K562 (cell line): ENCODE measurements around the gene ADRM1. TPM values are rescaled to one million over a fixed set of nuclear protein-coding genes. Genes with fewer than 3 reads are reported as not detected.

ENCODE experiments used
- E2F3 ChIP-seq: fragments of 250-450 bp; sonication (Bioruptor Pico); IDR thresholded peaks from 2 replicates; pipeline ENCODE4 v1.4.0; 2020; ENCODE audit warnings: mild to moderate bottlenecking
- NEUROD1 ChIP-seq: fragments of 150-350 bp; IDR thresholded peaks from 2 replicates; pipeline ENCODE4 v1.6.1; 2014; ENCODE audit warnings: borderline replicate concordance, low read length, low read depth; ENCODE audit not compliant: partially characterized antibody
- PHF20 ChIP-seq: fragments of 450-650 bp; IDR thresholded peaks from 2 replicates; pipeline ENCODE4 v1.6.1; 2018; ENCODE audit not compliant: partially characterized antibody
- POLR2A ChIP-seq: fragments of 450-650 bp; conservative IDR thresholded peaks from 2 replicates; pipeline ENCODE4 v1.6.1; 2016
- POLR2AphosphoS5 ChIP-seq: IDR thresholded peaks from 2 replicates; pipeline ENCODE4 v1.6.1; 2011; ENCODE audit warnings: mild to moderate bottlenecking, low read depth, low read length, moderate library complexity; ENCODE audit not compliant: control insufficient read depth, insufficient read depth
- RBM22 ChIP-seq: fragments of 200-400 bp; formaldehyde crosslinking; IDR thresholded peaks from 2 replicates; pipeline ENCODE4 v1.6.1; 2018; ENCODE audit warnings: low read length, low read depth; ENCODE audit not compliant: poor library complexity, severe bottlenecking
- SIX5 ChIP-seq, 2 experiments: IDR thresholded peaks; 2 replicates each; pipeline ENCODE4 v1.6.1; 2011; ENCODE audit warnings: low read length in 2 of 2, borderline replicate concordance in 1 of 2, low read depth in 1 of 2, mild to moderate bottlenecking in 1 of 2, moderate library complexity in 1 of 2; ENCODE audit not compliant: insufficient read depth in 1 of 2
- ZNF217 ChIP-seq: sonication (generic); formaldehyde crosslinking; IDR thresholded peaks from 2 replicates; pipeline ENCODE4 v1.8.0; 2022; ENCODE audit warnings: mild to moderate bottlenecking, missing genetic modification reagents
- polyA plus RNA-seq, 8 experiments: library from polyadenylated mRNA; depleted of rRNA in 4 of 8; stranded (reverse) in 5 of 8; unstranded in 3 of 8; fragments of >200 nt; fragmentation: Nextera tagmentation in 2 of 8; fragmentation: Illumina TruSeq in 1 of 8; extraction: Ambion mirVana in 2 of 8; extraction: Trizol in 1 of 8; gene quantifications; 2 replicates each; pipeline versions ENCODE4 v1.2.1 to v1.2.3, GENCODE V29; 2011 to 2014; ENCODE audit warnings: inconsistent platforms in 1 of 8, missing spikeins in 1 of 8
- total RNA-seq, 7 experiments: library from RNA; depleted of rRNA in 6 of 7; stranded (reverse); fragments of >200 nt in 6 of 7; fragmentation: Illumina TruSeq in 2 of 7; extraction: Trizol in 2 of 7; gene quantifications; 2 replicates each; pipeline versions ENCODE4 v1.2.1 to v1.2.3, GENCODE V29; 2011 to 2021; ENCODE audit warnings: low replicate concordance in 1 of 7
- TF ChIP-seq, protein P1 (sequence below): fragments of 450-650 bp; formaldehyde crosslinking; conservative IDR thresholded peaks from 2 replicates; pipeline ENCODE4 v1.4.0; 2022; ENCODE audit warnings: mild to moderate bottlenecking, missing genetic modification characterization
- TF ChIP-seq, protein P2 (sequence below): sonication (generic); formaldehyde crosslinking; IDR thresholded peaks from 2 replicates; pipeline ENCODE4 v1.8.0; 2022; ENCODE audit warnings: missing genetic modification reagents, mild to moderate bottlenecking, borderline replicate concordance
- TF ChIP-seq, protein P3 (sequence below), 2 experiments: fragments of 450-650 bp; formaldehyde crosslinking in 1 of 2; IDR thresholded peaks; 2 replicates each; pipeline versions ENCODE4 v1.4.0 to v1.6.1; 2014 to 2020; ENCODE audit warnings: mild to moderate bottlenecking in 2 of 2, borderline replicate concordance in 1 of 2, low read depth in 1 of 2
- TF ChIP-seq, protein P4 (sequence below): sonication (generic); formaldehyde crosslinking; IDR thresholded peaks from 2 replicates; pipeline ENCODE4 v1.8.0; 2022; ENCODE audit warnings: mild to moderate bottlenecking, missing genetic modification reagents
- TF ChIP-seq, protein P5 (sequence below): sonication (generic); formaldehyde crosslinking; IDR thresholded peaks from 2 replicates; pipeline ENCODE4 v1.9.0; 2022; ENCODE audit warnings: mild to moderate bottlenecking, missing genetic modification reagents

The ADRM1 gene
- total and polyA plus RNA-seq, 9 of the 15 experiments (the other 6 are each of a cell fraction or from before 2014, with no cell fraction given) = 5.0 to 223 (median 67.4) TPM

DNA sequence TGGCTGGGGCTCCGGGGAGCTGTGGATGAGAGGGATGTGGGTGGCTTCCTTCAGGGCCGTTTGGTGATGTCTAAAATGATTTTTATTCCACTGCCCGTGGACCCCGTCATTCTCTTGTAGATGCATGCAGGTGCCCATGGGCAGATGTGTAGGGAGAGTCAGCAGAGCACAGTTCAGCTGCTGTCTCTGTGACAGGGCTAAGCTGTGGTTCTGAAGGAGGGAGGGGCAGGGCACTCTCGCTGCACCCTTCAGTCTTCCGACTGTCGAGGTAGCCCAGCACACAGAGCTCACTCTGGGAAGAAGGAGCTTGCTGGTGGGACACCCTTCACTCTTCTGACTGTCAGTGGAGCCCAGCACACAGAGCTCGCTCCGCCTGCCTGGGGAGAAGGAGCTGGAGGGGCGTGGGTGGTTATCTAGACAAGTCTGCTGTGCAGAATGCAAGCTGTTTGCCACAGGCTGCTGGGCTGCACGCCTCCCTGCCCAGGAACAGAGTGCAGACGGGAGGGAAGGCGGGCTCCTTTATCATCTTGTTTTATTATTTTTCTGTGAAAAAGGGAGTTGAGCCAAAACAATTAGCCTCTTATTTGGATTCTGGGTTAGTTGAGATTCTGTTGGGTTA is 28.4 kb upstream of the ADRM1 start (continued):
- TF ChIP-seq SIX5 (IDR thresholded peaks at IDR 0.05; ENCODE audit: borderline replicate concordance in 1 of 2, insufficient read depth in 1 of 2, low read depth in 1 of 2, low read length in 2 of 2) (no peak), PHF20 (no peak), ZNF217 (CRISPR knock-in tag) (no peak), RBM22 (no peak), POLR2AphosphoS5 (peak; percentile 70), POLR2A (no peak), E2F3 (CRISPR knock-in tag) (no peak), NEUROD1 (no peak)
- TF ChIP-seq, protein P1, sequence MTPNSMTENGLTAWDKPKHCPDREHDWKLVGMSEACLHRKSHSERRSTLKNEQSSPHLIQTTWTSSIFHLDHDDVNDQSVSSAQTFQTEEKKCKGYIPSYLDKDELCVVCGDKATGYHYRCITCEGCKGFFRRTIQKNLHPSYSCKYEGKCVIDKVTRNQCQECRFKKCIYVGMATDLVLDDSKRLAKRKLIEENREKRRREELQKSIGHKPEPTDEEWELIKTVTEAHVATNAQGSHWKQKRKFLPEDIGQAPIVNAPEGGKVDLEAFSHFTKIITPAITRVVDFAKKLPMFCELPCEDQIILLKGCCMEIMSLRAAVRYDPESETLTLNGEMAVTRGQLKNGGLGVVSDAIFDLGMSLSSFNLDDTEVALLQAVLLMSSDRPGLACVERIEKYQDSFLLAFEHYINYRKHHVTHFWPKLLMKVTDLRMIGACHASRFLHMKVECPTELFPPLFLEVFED (CRISPR knock-in tag) = no peak
- TF ChIP-seq, protein P2, sequence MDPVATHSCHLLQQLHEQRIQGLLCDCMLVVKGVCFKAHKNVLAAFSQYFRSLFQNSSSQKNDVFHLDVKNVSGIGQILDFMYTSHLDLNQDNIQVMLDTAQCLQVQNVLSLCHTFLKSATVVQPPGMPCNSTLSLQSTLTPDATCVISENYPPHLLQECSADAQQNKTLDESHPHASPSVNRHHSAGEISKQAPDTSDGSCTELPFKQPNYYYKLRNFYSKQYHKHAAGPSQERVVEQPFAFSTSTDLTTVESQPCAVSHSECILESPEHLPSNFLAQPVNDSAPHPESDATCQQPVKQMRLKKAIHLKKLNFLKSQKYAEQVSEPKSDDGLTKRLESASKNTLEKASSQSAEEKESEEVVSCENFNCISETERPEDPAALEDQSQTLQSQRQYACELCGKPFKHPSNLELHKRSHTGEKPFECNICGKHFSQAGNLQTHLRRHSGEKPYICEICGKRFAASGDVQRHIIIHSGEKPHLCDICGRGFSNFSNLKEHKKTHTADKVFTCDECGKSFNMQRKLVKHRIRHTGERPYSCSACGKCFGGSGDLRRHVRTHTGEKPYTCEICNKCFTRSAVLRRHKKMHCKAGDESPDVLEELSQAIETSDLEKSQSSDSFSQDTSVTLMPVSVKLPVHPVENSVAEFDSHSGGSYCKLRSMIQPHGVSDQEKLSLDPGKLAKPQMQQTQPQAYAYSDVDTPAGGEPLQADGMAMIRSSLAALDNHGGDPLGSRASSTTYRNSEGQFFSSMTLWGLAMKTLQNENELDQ (CRISPR knock-in tag) = no peak
- TF ChIP-seq, protein P3, sequence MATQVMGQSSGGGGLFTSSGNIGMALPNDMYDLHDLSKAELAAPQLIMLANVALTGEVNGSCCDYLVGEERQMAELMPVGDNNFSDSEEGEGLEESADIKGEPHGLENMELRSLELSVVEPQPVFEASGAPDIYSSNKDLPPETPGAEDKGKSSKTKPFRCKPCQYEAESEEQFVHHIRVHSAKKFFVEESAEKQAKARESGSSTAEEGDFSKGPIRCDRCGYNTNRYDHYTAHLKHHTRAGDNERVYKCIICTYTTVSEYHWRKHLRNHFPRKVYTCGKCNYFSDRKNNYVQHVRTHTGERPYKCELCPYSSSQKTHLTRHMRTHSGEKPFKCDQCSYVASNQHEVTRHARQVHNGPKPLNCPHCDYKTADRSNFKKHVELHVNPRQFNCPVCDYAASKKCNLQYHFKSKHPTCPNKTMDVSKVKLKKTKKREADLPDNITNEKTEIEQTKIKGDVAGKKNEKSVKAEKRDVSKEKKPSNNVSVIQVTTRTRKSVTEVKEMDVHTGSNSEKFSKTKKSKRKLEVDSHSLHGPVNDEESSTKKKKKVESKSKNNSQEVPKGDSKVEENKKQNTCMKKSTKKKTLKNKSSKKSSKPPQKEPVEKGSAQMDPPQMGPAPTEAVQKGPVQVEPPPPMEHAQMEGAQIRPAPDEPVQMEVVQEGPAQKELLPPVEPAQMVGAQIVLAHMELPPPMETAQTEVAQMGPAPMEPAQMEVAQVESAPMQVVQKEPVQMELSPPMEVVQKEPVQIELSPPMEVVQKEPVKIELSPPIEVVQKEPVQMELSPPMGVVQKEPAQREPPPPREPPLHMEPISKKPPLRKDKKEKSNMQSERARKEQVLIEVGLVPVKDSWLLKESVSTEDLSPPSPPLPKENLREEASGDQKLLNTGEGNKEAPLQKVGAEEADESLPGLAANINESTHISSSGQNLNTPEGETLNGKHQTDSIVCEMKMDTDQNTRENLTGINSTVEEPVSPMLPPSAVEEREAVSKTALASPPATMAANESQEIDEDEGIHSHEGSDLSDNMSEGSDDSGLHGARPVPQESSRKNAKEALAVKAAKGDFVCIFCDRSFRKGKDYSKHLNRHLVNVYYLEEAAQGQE (IDR thresholded peaks at IDR 0.05; ENCODE audit: borderline replicate concordance) = no peak
- TF ChIP-seq, protein P3 (CRISPR knock-in tag; IDR thresholded peaks at IDR 0.05; ENCODE audit: low read depth) = no peak
- TF ChIP-seq, protein P4, sequence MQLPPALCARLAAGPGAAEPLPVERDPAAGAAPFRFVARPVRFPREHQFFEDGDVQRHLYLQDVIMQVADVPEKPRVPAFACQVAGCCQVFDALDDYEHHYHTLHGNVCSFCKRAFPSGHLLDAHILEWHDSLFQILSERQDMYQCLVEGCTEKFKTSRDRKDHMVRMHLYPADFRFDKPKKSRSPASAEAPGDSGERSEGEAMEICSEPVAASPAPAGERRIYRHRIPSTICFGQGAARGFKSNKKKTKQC (CRISPR knock-in tag) = no peak
- TF ChIP-seq, protein P5, sequence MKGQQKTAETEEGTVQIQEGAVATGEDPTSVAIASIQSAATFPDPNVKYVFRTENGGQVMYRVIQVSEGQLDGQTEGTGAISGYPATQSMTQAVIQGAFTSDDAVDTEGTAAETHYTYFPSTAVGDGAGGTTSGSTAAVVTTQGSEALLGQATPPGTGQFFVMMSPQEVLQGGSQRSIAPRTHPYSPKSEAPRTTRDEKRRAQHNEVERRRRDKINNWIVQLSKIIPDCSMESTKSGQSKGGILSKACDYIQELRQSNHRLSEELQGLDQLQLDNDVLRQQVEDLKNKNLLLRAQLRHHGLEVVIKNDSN = no peak
